ENCODE measurements around the gene EFR3B. TPM values are rescaled to one million over a fixed set of nuclear protein-coding genes. Genes with fewer than 3 reads are reported as not detected.

Gene EFR3B
- total RNA-seq, 1 donor from 2014 or later: 17.2 TPM

DNA sequence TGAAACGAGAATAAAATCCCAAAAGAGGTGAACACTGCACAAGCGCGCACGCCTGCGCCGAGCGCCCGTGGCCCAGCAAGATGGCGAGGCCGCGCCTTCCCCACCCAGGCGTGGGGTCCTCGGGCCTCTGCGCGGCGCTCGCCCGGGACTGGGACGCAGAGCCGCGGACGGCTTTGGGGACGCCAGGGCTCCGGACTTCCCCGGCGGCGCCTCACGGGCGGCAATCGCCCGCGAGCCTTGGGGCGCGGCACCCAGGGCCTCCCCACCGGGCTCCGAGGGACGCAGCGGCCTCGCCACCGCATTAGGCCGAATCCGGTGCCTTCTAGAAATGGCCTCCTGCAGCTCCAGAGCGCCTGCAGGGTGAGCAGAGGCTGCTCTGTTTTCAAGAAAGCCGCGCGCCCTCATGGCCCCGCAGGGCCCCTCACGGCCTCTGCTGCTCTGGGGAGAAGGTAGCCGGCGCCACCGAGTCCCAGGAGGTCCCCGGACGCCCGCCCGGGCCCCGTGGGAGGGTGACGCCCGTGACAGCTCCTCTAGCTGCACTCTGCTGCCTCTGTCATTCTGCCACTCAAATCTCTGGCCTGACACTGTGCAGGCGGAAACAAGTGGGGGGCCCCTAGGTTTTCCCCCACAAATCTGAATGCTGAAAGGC lies 162.4 kb downstream of the EFR3B start:
- Histone ChIP-seq H3K9me3 (ENCODE audit: low read depth) (no peaks in the 10 kb centered on the region), H3K4me3 (no peak overlapping the region), H3K27me3 (no peaks in the 10 kb centered on the region), H3K4me1 (peaks cover 4% of the 10 kb centered on the region), H2AFZ (replicated peaks) (peak overlapping the region; percentile 42), H4K20me1 (ENCODE audit: low read depth) (no peaks in the 10 kb centered on the region), H3K36me3 (no peaks in the 10 kb centered on the region), H3K79me2 (ENCODE audit: low read depth) (no peaks in the 10 kb centered on the region), H3F3A (ENCODE audit: low read depth) (no peaks in the 10 kb centered on the region), H3K4me2 (no peak overlapping the region), H3K9ac (no peak overlapping the region), H3K27ac (no peak overlapping the region)
- no peak overlapping the region for H3K27ac Mint-ChIP-seq
- H3K36me3 Mint-ChIP-seq: no peaks in the 10 kb centered on the region
- peaks cover 4% of the 10 kb centered on the region for H3K4me1 Mint-ChIP-seq
- no peak for DNase-seq (ENCODE audit: low spot score)
- H3K27me3 Mint-ChIP-seq (ENCODE audit: insufficient read depth, low read depth): peaks cover 9% of the 10 kb centered on the region
- H3K9me3 Mint-ChIP-seq: no peaks in the 10 kb centered on the region
- H3K4me3 Mint-ChIP-seq: no peak overlapping the region
- TF ChIP-seq, protein P1, sequence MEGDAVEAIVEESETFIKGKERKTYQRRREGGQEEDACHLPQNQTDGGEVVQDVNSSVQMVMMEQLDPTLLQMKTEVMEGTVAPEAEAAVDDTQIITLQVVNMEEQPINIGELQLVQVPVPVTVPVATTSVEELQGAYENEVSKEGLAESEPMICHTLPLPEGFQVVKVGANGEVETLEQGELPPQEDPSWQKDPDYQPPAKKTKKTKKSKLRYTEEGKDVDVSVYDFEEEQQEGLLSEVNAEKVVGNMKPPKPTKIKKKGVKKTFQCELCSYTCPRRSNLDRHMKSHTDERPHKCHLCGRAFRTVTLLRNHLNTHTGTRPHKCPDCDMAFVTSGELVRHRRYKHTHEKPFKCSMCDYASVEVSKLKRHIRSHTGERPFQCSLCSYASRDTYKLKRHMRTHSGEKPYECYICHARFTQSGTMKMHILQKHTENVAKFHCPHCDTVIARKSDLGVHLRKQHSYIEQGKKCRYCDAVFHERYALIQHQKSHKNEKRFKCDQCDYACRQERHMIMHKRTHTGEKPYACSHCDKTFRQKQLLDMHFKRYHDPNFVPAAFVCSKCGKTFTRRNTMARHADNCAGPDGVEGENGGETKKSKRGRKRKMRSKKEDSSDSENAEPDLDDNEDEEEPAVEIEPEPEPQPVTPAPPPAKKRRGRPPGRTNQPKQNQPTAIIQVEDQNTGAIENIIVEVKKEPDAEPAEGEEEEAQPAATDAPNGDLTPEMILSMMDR (IDR thresholded peaks at IDR 0.05): no peak
- no peak for TF ChIP-seq EZH2phosphoT487 (IDR thresholded peaks at IDR 0.05)

DNA sequence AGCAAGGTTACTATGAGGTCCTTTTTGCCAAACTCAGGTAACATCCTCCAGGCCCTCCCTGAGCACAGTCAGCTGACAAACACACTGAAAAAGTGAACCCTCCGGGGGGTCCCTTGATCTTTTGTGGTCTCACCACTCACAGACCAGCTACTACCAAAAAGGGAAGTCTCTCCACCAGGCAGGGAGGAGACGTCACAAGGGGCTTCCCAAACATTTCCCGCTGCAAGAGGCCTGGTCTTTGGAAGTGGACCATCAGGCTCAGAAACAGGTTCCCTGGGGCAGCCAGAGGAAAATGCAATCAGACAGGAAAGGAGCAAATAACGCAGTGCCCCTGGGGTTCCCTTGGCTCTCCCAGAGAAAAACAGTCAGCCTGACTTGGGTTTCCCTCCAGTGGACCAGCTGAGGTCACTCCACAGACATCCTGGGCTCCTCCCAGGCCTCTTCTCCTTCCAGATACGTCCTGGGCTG lies 165.2 kb downstream of the EFR3B start:
- Histone ChIP-seq H3K4me2 (no peak overlapping the region), H4K20me1 (ENCODE audit: low read depth) (no peaks in the 10 kb centered on the region), H3K4me3 (no peak overlapping the region), H3K9me3 (ENCODE audit: low read depth) (no peaks in the 10 kb centered on the region), H3K4me1 (peaks cover 4% of the 10 kb centered on the region), H3K79me2 (ENCODE audit: low read depth) (no peaks in the 10 kb centered on the region), H3K9ac (no peak overlapping the region), H3K36me3 (no peaks in the 10 kb centered on the region), H3K27me3 (no peaks in the 10 kb centered on the region), H3F3A (ENCODE audit: low read depth) (no peaks in the 10 kb centered on the region), H2AFZ (replicated peaks) (no peak overlapping the region), H3K27ac (no peak overlapping the region)
- peaks cover 15% of the 10 kb centered on the region for H3K4me1 Mint-ChIP-seq
- no peak for DNase-seq (ENCODE audit: low spot score)
- H3K36me3 Mint-ChIP-seq: no peaks in the 10 kb centered on the region
- no peak overlapping the region for H3K4me3 Mint-ChIP-seq
- H3K27ac Mint-ChIP-seq: no peak overlapping the region
- H3K27me3 Mint-ChIP-seq (ENCODE audit: insufficient read depth, low read depth): peaks cover 13% of the 10 kb centered on the region
- H3K9me3 Mint-ChIP-seq: no peaks in the 10 kb centered on the region
- TF ChIP-seq EZH2phosphoT487 (IDR thresholded peaks at IDR 0.05) (no peak), EZH2 (IDR thresholded peaks at IDR 0.05) (no peak)
- TF ChIP-seq, protein P1 (IDR thresholded peaks at IDR 0.05): no peak

Small RNA genes within 50 kb of the gene (small RNA-seq; reads per million reads assigned to genes)
- gene RF00019 (not detected), gene RN7SL856P (not detected)

Other genes with a start within 250 kb of the EFR3B start
- gene PTRHD1, start 248.7 kb upstream of the EFR3B start, total RNA-seq (ENCODE audit: low replicate concordance): 41.6 and 59.5 TPM in 2 replicates
- 50.6 and 52.2 TPM in 2 replicates for gene CENPO, start 248.7 kb upstream of the EFR3B start, total RNA-seq (ENCODE audit: low replicate concordance)
- gene ADCY3, start 121.8 kb upstream of the EFR3B start, total RNA-seq (ENCODE audit: low replicate concordance): 25.3 and 28.9 TPM in 2 replicates
- gene DNAJC27, start 70.1 kb upstream of the EFR3B start, total RNA-seq (ENCODE audit: low replicate concordance): 11.0 and 19.1 TPM in 2 replicates
- not detected in 2 replicates for gene POMC, start 126.5 kb downstream of the EFR3B start, total RNA-seq (ENCODE audit: low replicate concordance)

Measured in neural progenitor cell (in vitro differentiated cells).